CD4-positive, CD25-positive, alpha-beta regulatory T cell (primary cell): Measurements from ENCODE around the gene FHIT. TPM values are rescaled to one million over a fixed set of nuclear protein-coding genes. Genes with fewer than 3 reads are reported as not detected.

Source experiments
- ATAC-seq, 2 donors: fragments of 150-1000 bp; cut with Tn5 transposase; one replicate each; pipeline ENCODE4 v1.10.0; 2021; ENCODE audit warnings: low read depth in 2 of 2, moderate number of reproducible peaks in 2 of 2, moderate library complexity in 1 of 2
- DNase-seq, 3 donors: peaks; one replicate each; pipeline versions ENCODE4 v3.0.0 to v3.0.0-alpha.2; 2012 to 2022; ENCODE audit warnings: mixed read lengths in 1 of 3
- H3K27ac ChIP-seq: one replicate; pipeline ENCODE4 v1.7.0; 2013; ENCODE audit warnings: mild to moderate bottlenecking, low read length; ENCODE audit not compliant: insufficient read depth, poor library complexity, severe bottlenecking
- H3K27me3 ChIP-seq: one replicate; pipeline ENCODE4 v1.7.0; 2013; ENCODE audit warnings: low read length; ENCODE audit not compliant: control insufficient read depth, insufficient read depth
- H3K36me3 ChIP-seq: one replicate; pipeline ENCODE4 v1.7.0; 2013; ENCODE audit warnings: mild to moderate bottlenecking, low read length, moderate library complexity; ENCODE audit not compliant: control insufficient read depth, insufficient read depth
- H3K4me1 ChIP-seq: 2 replicates; pipeline ENCODE4 v1.7.0; 2013; ENCODE audit warnings: mild to moderate bottlenecking, low read length; ENCODE audit not compliant: insufficient read depth, control insufficient read depth, poor library complexity, severe bottlenecking
- H3K4me3 ChIP-seq: one replicate; pipeline ENCODE4 v1.7.0; 2013; ENCODE audit warnings: low read depth, mild to moderate bottlenecking, low read length, moderate library complexity
- H3K9me3 ChIP-seq, 2 experiments: 1 replicate in 1 of 2; 2 replicates in 1 of 2; pipeline ENCODE4 v1.7.0; 2013; ENCODE audit warnings: low read length in 2 of 2, mild to moderate bottlenecking in 1 of 2, moderate library complexity in 1 of 2; ENCODE audit not compliant: control insufficient read depth in 2 of 2
- H3K27ac Mint-ChIP-seq, 3 donors: one replicate each; pipeline ENCODE4 v1.8.0; 2020 to 2022; ENCODE audit warnings: mild to moderate bottlenecking in 3 of 3, mixed read lengths in 3 of 3, moderate library complexity in 2 of 3
- H3K27me3 Mint-ChIP-seq: one replicate; pipeline ENCODE4 v1.8.0; 2022; ENCODE audit warnings: mild to moderate bottlenecking, mixed read lengths
- H3K36me3 Mint-ChIP-seq: one replicate; pipeline ENCODE4 v1.8.0; 2020; ENCODE audit warnings: mixed read lengths
- H3K4me1 Mint-ChIP-seq, 4 donors: one replicate each; pipeline ENCODE4 v1.8.0; 2020 to 2022; ENCODE audit warnings: mixed read lengths in 4 of 4, mild to moderate bottlenecking in 1 of 4
- H3K4me3 Mint-ChIP-seq, 4 donors: one replicate each; pipeline ENCODE4 v1.8.0; 2020 to 2022; ENCODE audit warnings: mild to moderate bottlenecking in 4 of 4, mixed read lengths in 4 of 4, moderate library complexity in 3 of 4
- H3K9me3 Mint-ChIP-seq, 7 donors: one replicate each; pipeline ENCODE4 v1.8.0; 2020 to 2022; ENCODE audit warnings: mixed read lengths in 7 of 7, mild to moderate bottlenecking in 3 of 7, moderate library complexity in 2 of 7
- polyA plus RNA-seq, 4 donors: library from polyadenylated mRNA; unstranded; fragments of 300-500 nt; fragmentation: Illumina TruSeq; gene quantifications; one replicate each; pipeline ENCODE4 v1.2.3, GENCODE V29; 2021
- total RNA-seq: library from RNA; stranded (reverse); gene quantifications from one replicate; pipeline ENCODE4 v1.2.3, GENCODE V29; 2022

Gene FHIT
- total and polyA plus RNA-seq, 5 donors from 2014 or later, result 7.8 to 120 (median 14.4) TPM

GRCh38 chr3:60351481-60351880 is 899.8 kb downstream of the FHIT start:
- no peaks in the 10 kb centered on the region for H3K36me3 Mint-ChIP-seq
- no peaks in the 10 kb centered on the region for H3K9me3 ChIP-seq
- ATAC-seq (no peak), DNase-seq (no peak)
- H3K27me3 Mint-ChIP-seq, result peaks cover 5% of the 10 kb centered on the region
- no peak overlapping the region for H3K27ac Mint-ChIP-seq
- H3K4me1 Mint-ChIP-seq, result no peaks in the 10 kb centered on the region
- no peak overlapping the region for H3K27ac ChIP-seq
- peaks cover 0 to 5% (median 0%) of the 10 kb centered on the region in 7 donors for H3K9me3 Mint-ChIP-seq
- no peaks in the 10 kb centered on the region for H3K27me3 ChIP-seq
- H3K4me3 Mint-ChIP-seq, result no peak overlapping the region
- H3K4me1 ChIP-seq, result no peaks in the 10 kb centered on the region
- no peak overlapping the region for H3K4me3 ChIP-seq
- H3K36me3 ChIP-seq, result no peaks in the 10 kb centered on the region

GRCh38 chr3:60344340-60344739 is 906.9 kb downstream of the FHIT start:
- Mint-ChIP-seq H3K27ac (no peak overlapping the region), H3K4me1 (no peaks in the 10 kb centered on the region), H3K4me3 (no peak overlapping the region), H3K27me3 (no peaks in the 10 kb centered on the region), H3K36me3 (no peaks in the 10 kb centered on the region), H3K9me3 (peaks cover 0 to 5% (median 0%) of the 10 kb centered on the region in 7 donors)
- no peak for DNase-seq
- Histone ChIP-seq H3K36me3 (no peaks in the 10 kb centered on the region), H3K4me1 (no peaks in the 10 kb centered on the region), H3K4me3 (no peak overlapping the region), H3K27me3 (no peaks in the 10 kb centered on the region), H3K9me3 (no peaks in the 10 kb centered on the region), H3K27ac (no peak overlapping the region)
- no peak for ATAC-seq

GRCh38 chr3:60343831-60344230 is 907.4 kb downstream of the FHIT start:
- no peak overlapping the region for H3K27ac ChIP-seq

GRCh38 chr3:60339304-60339703 is 911.9 kb downstream of the FHIT start:
- Histone ChIP-seq H3K36me3 (no peaks in the 10 kb centered on the region), H3K27me3 (no peaks in the 10 kb centered on the region), H3K4me1 (no peaks in the 10 kb centered on the region), H3K27ac (no peak overlapping the region), H3K4me3 (no peak overlapping the region), H3K9me3 (no peaks in the 10 kb centered on the region)
- Mint-ChIP-seq H3K27ac (no peak overlapping the region), H3K36me3 (no peaks in the 10 kb centered on the region), H3K9me3 (peaks cover 0 to 3% (median 0%) of the 10 kb centered on the region in 7 donors), H3K4me1 (peaks cover 0 to under 1% (median 0%) of the 10 kb centered on the region in 4 donors), H3K27me3 (no peaks in the 10 kb centered on the region), H3K4me3 (no peak overlapping the region)
- DNase-seq, result no peak
- ATAC-seq, result no peak

More at GRCh38 chr3:60343831-60344230, 907.4 kb downstream of the FHIT start:
- H3K4me1 Mint-ChIP-seq, result no peaks in the 10 kb centered on the region
- no peaks in the 10 kb centered on the region for H3K36me3 Mint-ChIP-seq
- Histone ChIP-seq H3K4me1 (no peaks in the 10 kb centered on the region), H3K36me3 (no peaks in the 10 kb centered on the region), H3K4me3 (no peak overlapping the region), H3K9me3 (no peaks in the 10 kb centered on the region), H3K27me3 (no peaks in the 10 kb centered on the region)
- no peak overlapping the region for H3K27ac Mint-ChIP-seq
- no peak for ATAC-seq
- no peak overlapping the region for H3K4me3 Mint-ChIP-seq
- no peak for DNase-seq
- no peaks in the 10 kb centered on the region for H3K27me3 Mint-ChIP-seq
- H3K9me3 Mint-ChIP-seq, result peaks cover 0 to 5% (median 0%) of the 10 kb centered on the region in 7 donors

GRCh38 chr3:60337421-60337820 is 913.8 kb downstream of the FHIT start:
- ATAC-seq (no peak), DNase-seq (no peak)
- Histone ChIP-seq H3K4me1 (no peaks in the 10 kb centered on the region), H3K4me3 (no peak overlapping the region), H3K27ac (no peak overlapping the region), H3K36me3 (no peaks in the 10 kb centered on the region), H3K9me3 (no peaks in the 10 kb centered on the region), H3K27me3 (no peaks in the 10 kb centered on the region)
- no peak overlapping the region for H3K27ac Mint-ChIP-seq
- H3K36me3 Mint-ChIP-seq, result no peaks in the 10 kb centered on the region
- peaks cover 0 to 12% (median 5%) of the 10 kb centered on the region in 4 donors for H3K4me1 Mint-ChIP-seq
- H3K9me3 Mint-ChIP-seq, result peaks cover 0 to 3% (median 0%) of the 10 kb centered on the region in 7 donors
- no peaks in the 10 kb centered on the region for H3K27me3 Mint-ChIP-seq
- no peak overlapping the region for H3K4me3 Mint-ChIP-seq

- Histone ChIP-seq H3K4me3 (no peak overlapping the region), H3K27ac (no peak overlapping the region)
- no peaks in the 10 kb centered on the region for H3K27me3 Mint-ChIP-seq
These were observed 915.2 kb downstream of the FHIT start for GRCh38 chr3:60336061-60336460.

GRCh38 chr3:60333710-60334109 is 917.5 kb downstream of the FHIT start:
- no peaks in the 10 kb centered on the region for H3K9me3 ChIP-seq
- no peaks in the 10 kb centered on the region for H3K27me3 Mint-ChIP-seq
- peaks cover 0 to 3% (median 0%) of the 10 kb centered on the region in 7 donors for H3K9me3 Mint-ChIP-seq
- peak overlapping the region in 2 of 3 donors; percentile 8 to 90 for H3K27ac Mint-ChIP-seq
- H3K4me3 Mint-ChIP-seq, result peak overlapping the region in 3 of 4 donors; percentile 17 to 27 (median 25)
- ATAC-seq, result no peak
- H3K36me3 Mint-ChIP-seq, result no peaks in the 10 kb centered on the region
- no peaks in the 10 kb centered on the region for H3K4me1 ChIP-seq
- H3K36me3 ChIP-seq, result no peaks in the 10 kb centered on the region
- no peak overlapping the region for H3K27ac ChIP-seq
- no peaks in the 10 kb centered on the region for H3K27me3 ChIP-seq
- DNase-seq, result peak in 1 of 3 donors; percentile 43
- H3K4me3 ChIP-seq, result peak overlapping the region; percentile 28
- peaks cover 0 to 12% (median 5%) of the 10 kb centered on the region in 4 donors for H3K4me1 Mint-ChIP-seq

More at GRCh38 chr3:60336061-60336460, 915.2 kb downstream of the FHIT start:
- Mint-ChIP-seq H3K27ac (no peak overlapping the region), H3K9me3 (peaks cover 0 to 3% (median 0%) of the 10 kb centered on the region in 7 donors), H3K36me3 (no peaks in the 10 kb centered on the region), H3K4me1 (peaks cover 0 to 12% (median 5%) of the 10 kb centered on the region in 4 donors), H3K4me3 (no peak overlapping the region)
- Histone ChIP-seq H3K36me3 (no peaks in the 10 kb centered on the region), H3K9me3 (no peaks in the 10 kb centered on the region), H3K4me1 (no peaks in the 10 kb centered on the region), H3K27me3 (no peaks in the 10 kb centered on the region)
- DNase-seq (no peak), ATAC-seq (no peak)

GRCh38 chr3:60330107-60330506 is 921.1 kb downstream of the FHIT start:
- Histone ChIP-seq H3K9me3 (no peaks in the 10 kb centered on the region), H3K4me1 (no peaks in the 10 kb centered on the region), H3K27ac (no peak overlapping the region), H3K4me3 (no peak overlapping the region), H3K27me3 (no peaks in the 10 kb centered on the region), H3K36me3 (no peaks in the 10 kb centered on the region)
- ATAC-seq (no peak), DNase-seq (no peak)
- no peaks in the 10 kb centered on the region for H3K36me3 Mint-ChIP-seq
- no peak overlapping the region for H3K4me3 Mint-ChIP-seq
- no peak overlapping the region for H3K27ac Mint-ChIP-seq
- peaks cover 0 to 14% (median 5%) of the 10 kb centered on the region in 4 donors for H3K4me1 Mint-ChIP-seq
- no peaks in the 10 kb centered on the region for H3K27me3 Mint-ChIP-seq
- H3K9me3 Mint-ChIP-seq, result no peaks in the 10 kb centered on the region
